Epithelial cell of proximal tubule (primary cell): ENCODE measurements around the gene SLC6A6. TPM values are rescaled to one million over a fixed set of nuclear protein-coding genes. Genes with fewer than 3 reads are reported as not detected.

Source experiments
- DNase-seq: peaks from one replicate; pipeline ENCODE4 v3.0.0-alpha.2; 2011; ENCODE audit warnings: low read depth
- H3K4me3 ChIP-seq: 2 replicates; pipeline ENCODE4 v1.5.1; 2011; ENCODE audit warnings: low read depth, mild to moderate bottlenecking, low read length
- CTCF ChIP-seq: conservative IDR thresholded peaks from 2 replicates; pipeline ENCODE4 v1.5.1; 2012; ENCODE audit warnings: low read depth, mild to moderate bottlenecking, low read length
- total RNA-seq: library from RNA; depleted of rRNA; stranded (reverse); fragments of >200 nt; gene quantifications from 2 replicates; pipeline ENCODE4 v1.2.3, GENCODE V29; 2015

Gene SLC6A6
- total RNA-seq, 1 donor from 2014 or later: 27.9 TPM

- TF ChIP-seq CTCF: no peak
- no peak for DNase-seq
- H3K4me3 ChIP-seq: no peak overlapping the region
Observed at GRCh38 chr3:14494279-14494972, 92.0 kb downstream of the SLC6A6 start.

GRCh38 chr3:14494973-14495300 is 92.5 kb downstream of the SLC6A6 start:
- no peak overlapping the region for H3K4me3 ChIP-seq
- no peak for TF ChIP-seq CTCF
- no peak for DNase-seq

- TF ChIP-seq CTCF: no peak
- H3K4me3 ChIP-seq: no peak overlapping the region
- DNase-seq: no peak
Observed at GRCh38 chr3:14496351-14496750, 93.9 kb downstream of the SLC6A6 start.

GRCh38 chr3:14497321-14497720 is 94.9 kb downstream of the SLC6A6 start:
- H3K4me3 ChIP-seq: no peak overlapping the region
- DNase-seq: no peak
- TF ChIP-seq CTCF: peak; percentile 15

GRCh38 chr3:14502472-14502871 is 100.1 kb downstream of the SLC6A6 start:
- DNase-seq: no peak
- no peak overlapping the region for H3K4me3 ChIP-seq
- no peak for TF ChIP-seq CTCF

DNA sequence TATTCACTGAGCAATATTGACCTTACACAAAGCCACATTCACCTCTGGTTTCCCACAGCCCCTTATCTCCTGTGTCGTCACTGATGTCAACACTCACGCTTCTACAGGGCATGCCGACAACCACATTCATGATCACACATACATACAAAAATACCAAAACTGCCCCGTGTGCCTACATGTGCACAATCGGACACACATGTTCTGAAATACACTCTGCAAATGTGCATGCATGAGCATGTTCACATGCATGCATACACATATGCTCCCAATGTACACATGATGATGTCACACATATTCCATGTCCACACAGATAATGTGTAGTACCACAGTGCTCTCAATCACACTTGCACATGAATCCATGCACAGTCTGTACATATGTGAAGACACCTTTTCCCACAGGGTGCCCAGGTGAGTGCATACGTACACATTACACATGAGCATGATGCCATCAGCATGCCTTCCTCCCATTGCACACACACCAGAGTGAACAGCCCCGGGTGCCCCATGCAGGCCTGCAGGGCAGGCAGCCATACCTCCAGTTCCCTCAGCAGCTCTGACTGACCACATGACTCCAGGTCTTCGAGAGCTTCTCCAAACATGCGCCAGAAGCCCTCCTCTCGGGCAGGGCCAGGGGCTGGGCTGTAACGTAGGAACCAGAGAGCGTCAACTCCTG is 100.8 kb downstream of the SLC6A6 start:
- H3K4me3 ChIP-seq: no peak overlapping the region
- no peak for TF ChIP-seq CTCF
- DNase-seq: no peak

- no peak overlapping the region for H3K4me3 ChIP-seq
- TF ChIP-seq CTCF: no peak
- no peak for DNase-seq
Observed at GRCh38 chr3:14503706-14504065, 101.3 kb downstream of the SLC6A6 start.
